GM19099 (cell line): ENCODE data around the gene MIP.

ENCODE experiments used
- POLR2A ChIP-seq: IDR thresholded peaks from 3 replicates; pipeline ENCODE4 v1.6.1; 2011; ENCODE audit warnings: low read depth; ENCODE audit not compliant: insufficient read length; ENCODE audit errors: extremely low read depth

The MIP gene

GRCh38 chr12:56454557-56454956 is at the start of gene MIP:
Gene MIP, minus strand, starts transcription at chr12:56454657. Its CDS starts 44 bp downstream, at chr12:56454613.
- TF ChIP-seq POLR2A = no peak

- TF ChIP-seq POLR2A = no peak
These were observed 35.9 kb upstream of the MIP start for GRCh38 chr12:56490360-56490759.

GRCh38 chr12:56488041-56488955 is 33.8 kb upstream of the MIP start, which contains the start of gene GLS2:
Gene GLS2, minus strand, starts transcription at chr12:56488161. Its CDS starts 43 bp downstream, at chr12:56488118.
- TF ChIP-seq POLR2A = no peak

- TF ChIP-seq POLR2A = no peak
These were observed 33.1 kb upstream of the MIP start for GRCh38 chr12:56487448-56488040.

GRCh38 chr12:56486694-56487093 is 32.2 kb upstream of the MIP start:
- no peak for TF ChIP-seq POLR2A

- TF ChIP-seq POLR2A = no peak
These were observed 30.1 kb upstream of the MIP start for GRCh38 chr12:56484566-56484965.

GRCh38 chr12:56479625-56480024 is 25.2 kb upstream of the MIP start:
- no peak for TF ChIP-seq POLR2A

GRCh38 chr12:56477521-56478225 is 23.2 kb upstream of the MIP start:
- TF ChIP-seq POLR2A = no peak

GRCh38 chr12:56476972-56477432 is 22.5 kb upstream of the MIP start:
- no peak for TF ChIP-seq POLR2A

- no peak for TF ChIP-seq POLR2A
These were observed 21.7 kb upstream of the MIP start for GRCh38 chr12:56476143-56476542.

GRCh38 chr12:56474389-56474788 is 19.9 kb upstream of the MIP start:
- no peak for TF ChIP-seq POLR2A

GRCh38 chr12:56469007-56469930 is 14.8 kb upstream of the MIP start:
- peak; percentile 11 for TF ChIP-seq POLR2A

- TF ChIP-seq POLR2A = peak; percentile 97
These were observed 14.0 kb upstream of the MIP start, which contains the start of gene SPRYD4 for GRCh38 chr12:56468216-56469006. Gene SPRYD4, plus strand, starts transcription at chr12:56468578. Its CDS starts 14 bp downstream, at chr12:56468592.
